ENCODE measurements around the gene RPGRIP1.

GRCh38 chr14:21248739-21249411 is 31.0 kb upstream of the RPGRIP1 start:
- no peak for TF ChIP-seq CTCF (IDR thresholded peaks at IDR 0.05; ENCODE audit: poor library complexity, severe bottlenecking)
- TF ChIP-seq EZH2 (IDR thresholded peaks at IDR 0.05; ENCODE audit: borderline replicate concordance, insufficient read depth, low read length, poor library complexity, severe bottlenecking), result no peak
- TF ChIP-seq MXI1 (conservative IDR thresholded peaks at IDR 0.05; ENCODE audit: poor library complexity, severe bottlenecking), result no peak
- TF ChIP-seq REST (IDR thresholded peaks at IDR 0.05; ENCODE audit: borderline replicate concordance), result no peak
- TF ChIP-seq POLR2AphosphoS5 (IDR thresholded peaks at IDR 0.05), result no peak
- no peak for TF ChIP-seq EP300 (conservative IDR thresholded peaks at IDR 0.05; ENCODE audit: poor library complexity, severe bottlenecking)

Data from neural cell (in vitro differentiated cells).